OCI-LY1 (cell line): Measurements from ENCODE around the gene MTIF2.

Source experiments
- EZH2 ChIP-seq: fragments of 200-600 bp; sonication (generic), shearing (Covaris generic); IDR thresholded peaks from 2 replicates; pipeline ENCODE4 v1.8.0; 2017; ENCODE audit warnings: borderline replicate concordance, mixed run types, mild to moderate bottlenecking, antibody characterized with exemption, low read length, moderate library complexity, mixed read lengths
- TF ChIP-seq, protein P1 (sequence below): fragments of 200-600 bp; sonication (generic), shearing (Covaris generic); IDR thresholded peaks from 2 replicates; pipeline ENCODE4 v1.5.1; 2017; ENCODE audit warnings: mild to moderate bottlenecking, antibody characterized with exemption, low read length, moderate library complexity, mixed read lengths

DNA sequence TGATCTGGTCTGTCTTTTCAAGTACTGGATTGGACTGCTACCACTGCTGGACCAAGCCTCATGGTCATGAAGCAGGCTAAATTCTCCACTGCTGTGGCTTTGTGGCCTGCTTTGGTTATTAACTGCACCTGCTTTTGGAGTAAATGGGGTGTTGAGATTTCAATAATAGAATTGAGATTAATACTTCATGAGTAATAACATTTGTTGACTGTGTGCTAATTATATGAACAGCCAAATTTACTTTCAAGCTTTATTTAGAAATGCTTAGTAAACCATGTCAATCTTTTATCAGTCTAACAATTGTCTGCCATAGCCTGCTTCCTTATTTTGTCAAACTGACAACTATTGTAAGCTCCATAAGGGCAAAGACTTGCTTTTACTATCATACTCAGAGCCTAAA, 27.4 kb upstream of the MTIF2 start:
- TF ChIP-seq, protein P1, sequence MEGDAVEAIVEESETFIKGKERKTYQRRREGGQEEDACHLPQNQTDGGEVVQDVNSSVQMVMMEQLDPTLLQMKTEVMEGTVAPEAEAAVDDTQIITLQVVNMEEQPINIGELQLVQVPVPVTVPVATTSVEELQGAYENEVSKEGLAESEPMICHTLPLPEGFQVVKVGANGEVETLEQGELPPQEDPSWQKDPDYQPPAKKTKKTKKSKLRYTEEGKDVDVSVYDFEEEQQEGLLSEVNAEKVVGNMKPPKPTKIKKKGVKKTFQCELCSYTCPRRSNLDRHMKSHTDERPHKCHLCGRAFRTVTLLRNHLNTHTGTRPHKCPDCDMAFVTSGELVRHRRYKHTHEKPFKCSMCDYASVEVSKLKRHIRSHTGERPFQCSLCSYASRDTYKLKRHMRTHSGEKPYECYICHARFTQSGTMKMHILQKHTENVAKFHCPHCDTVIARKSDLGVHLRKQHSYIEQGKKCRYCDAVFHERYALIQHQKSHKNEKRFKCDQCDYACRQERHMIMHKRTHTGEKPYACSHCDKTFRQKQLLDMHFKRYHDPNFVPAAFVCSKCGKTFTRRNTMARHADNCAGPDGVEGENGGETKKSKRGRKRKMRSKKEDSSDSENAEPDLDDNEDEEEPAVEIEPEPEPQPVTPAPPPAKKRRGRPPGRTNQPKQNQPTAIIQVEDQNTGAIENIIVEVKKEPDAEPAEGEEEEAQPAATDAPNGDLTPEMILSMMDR: no peak
- no peak for TF ChIP-seq EZH2
